ENCODE data around the gene ACSM4.
"Not testable (repeated sequence)": the region's sequence is repeated elsewhere in the genome, so short reads cannot be mapped to it uniquely, and the experiment has no call there.

ACSM4 gene

GRCh38 chr12:7303772-7304171, at the start of gene ACSM4:
ACSM4 (plus strand) TSS chr12:7304072; CDS start chr12:7304332, 260 bp downstream.
- DNase-seq (ENCODE audit: low read depth) = no peak

GRCh38 chr12:7259060-7259459, 44.8 kb upstream of the ACSM4 start:
- no peak for DNase-seq (ENCODE audit: low read depth)

- DNase-seq (ENCODE audit: low read depth) = no peak
These were observed 39.3 kb upstream of the ACSM4 start for GRCh38 chr12:7264538-7264937.

GRCh38 chr12:7265251-7265650, 38.6 kb upstream of the ACSM4 start:
- DNase-seq (ENCODE audit: low read depth) = no peak

GRCh38 chr12:7269273-7269672, 34.6 kb upstream of the ACSM4 start:
- DNase-seq (ENCODE audit: low read depth) = no peak

GRCh38 chr12:7271893-7272514, 31.9 kb upstream of the ACSM4 start:
- no peak for DNase-seq (ENCODE audit: low read depth)

GRCh38 chr12:7275482-7275881, 28.4 kb upstream of the ACSM4 start:
- DNase-seq (ENCODE audit: low read depth) = not testable (repeated sequence)

- DNase-seq (ENCODE audit: low read depth) = no peak
These were observed 21.0 kb upstream of the ACSM4 start for GRCh38 chr12:7282844-7283243.

- DNase-seq (ENCODE audit: low read depth) = no peak
These were observed 14.1 kb upstream of the ACSM4 start for GRCh38 chr12:7289743-7290142.

GRCh38 chr12:7290588-7290987, 13.3 kb upstream of the ACSM4 start:
- not testable (repeated sequence) for DNase-seq (ENCODE audit: low read depth)

GRCh38 chr12:7292300-7292699, 11.6 kb upstream of the ACSM4 start:
- DNase-seq (ENCODE audit: low read depth) = no peak

GRCh38 chr12:7293670-7294069, 10.2 kb upstream of the ACSM4 start:
- no peak for DNase-seq (ENCODE audit: low read depth)

- DNase-seq (ENCODE audit: low read depth) = no peak
These were observed 8.3 kb upstream of the ACSM4 start for GRCh38 chr12:7295529-7295928.

GRCh38 chr12:7297865-7298264, 6.0 kb upstream of the ACSM4 start:
- DNase-seq (ENCODE audit: low read depth) = no peak

GRCh38 chr12:7302266-7302986, 1.4 kb upstream of the ACSM4 start:
- DNase-seq (ENCODE audit: low read depth) = no peak

GRCh38 chr12:7303230-7303629, 642 bp upstream of the ACSM4 start:
- DNase-seq (ENCODE audit: low read depth) = no peak

GRCh38 chr12:7304456-7304855, 584 bp downstream of the ACSM4 start:
- DNase-seq (ENCODE audit: low read depth) = no peak

GRCh38 chr12:7310070-7310469, 6.2 kb downstream of the ACSM4 start:
- no peak for DNase-seq (ENCODE audit: low read depth)

- no peak for DNase-seq (ENCODE audit: low read depth)
These were observed 16.1 kb downstream of the ACSM4 start for GRCh38 chr12:7319930-7320329.

- no peak for DNase-seq (ENCODE audit: low read depth)
These were observed 17.8 kb downstream of the ACSM4 start for GRCh38 chr12:7321624-7322023.

- DNase-seq (ENCODE audit: low read depth) = no peak
These were observed 18.7 kb downstream of the ACSM4 start for GRCh38 chr12:7322599-7322998.

GRCh38 chr12:7324176-7324575, 20.3 kb downstream of the ACSM4 start:
- no peak for DNase-seq (ENCODE audit: low read depth)

GRCh38 chr12:7327918-7328317, 24.0 kb downstream of the ACSM4 start:
- DNase-seq (ENCODE audit: low read depth) = no peak

- DNase-seq (ENCODE audit: low read depth) = not testable (repeated sequence)
These were observed 33.9 kb downstream of the ACSM4 start for GRCh38 chr12:7337790-7338189.
